GM12891 (cell line): Measurements from ENCODE around the gene MED14.

Experiments
- POLR2A ChIP-seq: IDR thresholded peaks from 2 replicates; pipeline ENCODE4 v1.6.1; 2011; ENCODE audit warnings: low read depth, low read length, control low read depth
- POLR2AphosphoS5 ChIP-seq: IDR thresholded peaks from 2 replicates; pipeline ENCODE4 v1.6.1; 2011; ENCODE audit warnings: low read depth, low read length, control low read depth

DNA sequence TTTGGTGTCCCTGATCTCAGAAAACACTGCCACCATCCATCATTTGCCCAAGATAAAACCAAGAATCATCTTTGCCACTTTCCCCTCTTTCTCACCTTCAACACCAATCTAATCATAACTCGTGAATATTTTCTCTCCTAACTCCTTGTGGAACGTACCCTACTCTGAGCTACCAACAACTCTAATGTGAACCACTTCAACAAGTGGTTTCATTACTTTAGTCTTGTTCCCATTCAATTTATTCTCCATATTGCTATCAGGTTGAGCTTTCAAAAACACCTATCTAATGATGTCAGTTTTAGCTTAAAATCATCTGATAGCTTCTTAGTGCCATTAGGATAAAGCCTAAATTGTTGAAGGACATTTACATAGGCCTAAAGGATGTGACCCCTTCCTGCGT lies 48.2 kb downstream of the MED14 start:
- TF ChIP-seq POLR2A (no peak), POLR2AphosphoS5 (no peak)
